Upper lobe of right lung (tissue), 1 donor: Measurements from ENCODE around the gene PDILT. TPM values are rescaled to one million over a fixed set of nuclear protein-coding genes. Genes with fewer than 3 reads are reported as not detected.
"Not testable (repeated sequence)": the region's sequence is repeated elsewhere in the genome, so short reads cannot be mapped to it uniquely, and the experiment has no call there.

Source experiments
- ATAC-seq: fragments of 200-7000 bp; cut with Tn5 transposase; one replicate; pipeline ENCODE4 v1.9.1; 2020; ENCODE audit warnings: mild to moderate bottlenecking, moderate library complexity
- DNase-seq: peaks from one replicate; pipeline ENCODE4 v3.0.0-alpha.2; 2020
- H3K27ac ChIP-seq: fragments of 200-600 bp; one replicate; pipeline ENCODE4 v1.8.0; 2022
- H3K27me3 ChIP-seq: fragments of 200-600 bp; one replicate; pipeline ENCODE4 v1.8.0; 2022; ENCODE audit warnings: mild to moderate bottlenecking
- H3K36me3 ChIP-seq: fragments of 200-600 bp; one replicate; pipeline ENCODE4 v1.8.0; 2022
- H3K4me1 ChIP-seq: fragments of 200-600 bp; one replicate; pipeline ENCODE4 v1.8.0; 2022
- H3K4me3 ChIP-seq: fragments of 200-600 bp; one replicate; pipeline ENCODE4 v1.8.0; 2022; ENCODE audit warnings: mild to moderate bottlenecking
- H3K9me3 ChIP-seq: fragments of 200-600 bp; one replicate; pipeline ENCODE4 v1.8.0; 2022
- intact Hi-C: fragments of 100-400 bp; cut with DNase I; formaldehyde crosslinking; loops from one replicate; pipeline ENCODE4 v1.11.0; 2022
- total RNA-seq: library from RNA; stranded (reverse); fragmentation: NEBNext Ultra II Directional; extraction: Animal tissue kit (Norgen Biotek cat#: 25700); gene quantifications from one replicate; pipeline ENCODE4 v1.2.1, GENCODE V29; 2021
- TF ChIP-seq, protein P1 (sequence below): fragments of 200-600 bp; IDR thresholded peaks from one replicate; pipeline ENCODE4 v1.8.0; 2022; ENCODE audit warnings: antibody characterized with exemption
- donor health status: DM: no; HTN: yes; CAD: no; lungs with severe emphysema.

The PDILT gene
- total RNA-seq, 1 donor from 2014 or later = not detected

DNA sequence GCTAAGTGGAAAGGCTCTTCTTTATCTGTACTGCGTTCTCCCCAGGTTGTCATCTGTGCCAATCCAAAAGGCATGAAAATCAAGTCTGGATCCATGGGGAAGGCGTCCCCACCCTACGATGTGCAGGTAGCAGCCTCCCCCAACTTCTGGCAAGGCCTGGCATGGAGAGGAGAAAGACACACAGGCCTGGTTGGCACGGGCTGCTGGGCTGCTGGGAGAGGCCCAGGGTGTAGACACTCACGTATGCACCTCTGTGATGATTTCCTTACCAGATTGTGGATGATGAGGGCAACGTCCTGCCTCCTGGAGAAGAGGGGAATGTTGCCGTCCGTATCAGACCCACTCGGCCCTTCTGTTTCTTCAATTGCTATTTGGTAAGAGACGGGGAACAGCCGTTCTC, 26.4 kb upstream of the PDILT start:
- Histone ChIP-seq H3K27ac (no peak overlapping the region), H3K4me3 (no peak overlapping the region), H3K27me3 (no peaks in the 10 kb centered on the region), H3K9me3 (no peaks in the 10 kb centered on the region), H3K4me1 (no peaks in the 10 kb centered on the region), H3K36me3 (no peaks in the 10 kb centered on the region)
- ATAC-seq = no peak
- intact Hi-C loops = no loop called here
- TF ChIP-seq, protein P1, sequence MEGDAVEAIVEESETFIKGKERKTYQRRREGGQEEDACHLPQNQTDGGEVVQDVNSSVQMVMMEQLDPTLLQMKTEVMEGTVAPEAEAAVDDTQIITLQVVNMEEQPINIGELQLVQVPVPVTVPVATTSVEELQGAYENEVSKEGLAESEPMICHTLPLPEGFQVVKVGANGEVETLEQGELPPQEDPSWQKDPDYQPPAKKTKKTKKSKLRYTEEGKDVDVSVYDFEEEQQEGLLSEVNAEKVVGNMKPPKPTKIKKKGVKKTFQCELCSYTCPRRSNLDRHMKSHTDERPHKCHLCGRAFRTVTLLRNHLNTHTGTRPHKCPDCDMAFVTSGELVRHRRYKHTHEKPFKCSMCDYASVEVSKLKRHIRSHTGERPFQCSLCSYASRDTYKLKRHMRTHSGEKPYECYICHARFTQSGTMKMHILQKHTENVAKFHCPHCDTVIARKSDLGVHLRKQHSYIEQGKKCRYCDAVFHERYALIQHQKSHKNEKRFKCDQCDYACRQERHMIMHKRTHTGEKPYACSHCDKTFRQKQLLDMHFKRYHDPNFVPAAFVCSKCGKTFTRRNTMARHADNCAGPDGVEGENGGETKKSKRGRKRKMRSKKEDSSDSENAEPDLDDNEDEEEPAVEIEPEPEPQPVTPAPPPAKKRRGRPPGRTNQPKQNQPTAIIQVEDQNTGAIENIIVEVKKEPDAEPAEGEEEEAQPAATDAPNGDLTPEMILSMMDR = no peak
- DNase-seq = no peak

DNA sequence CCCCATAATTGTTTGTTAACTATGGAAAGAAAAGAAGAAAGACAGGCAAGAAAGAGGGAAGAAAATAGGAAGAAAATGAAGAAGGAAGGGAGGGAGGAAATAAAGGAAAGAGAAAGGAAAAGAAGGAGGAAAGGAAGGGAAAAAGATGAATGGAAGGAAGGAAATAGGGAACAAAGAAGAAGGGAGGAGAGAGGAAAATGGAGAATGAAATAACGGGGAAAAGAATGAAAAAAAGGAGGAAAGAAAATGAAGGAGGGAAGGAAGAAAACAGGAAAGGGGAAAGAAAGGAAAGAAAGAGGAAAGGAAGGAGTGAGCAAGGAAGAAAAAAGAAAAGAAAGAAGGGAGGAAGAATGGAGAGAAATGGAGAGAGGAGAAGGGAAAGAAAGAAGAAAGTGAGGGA, 25.9 kb upstream of the PDILT start:
- H3K9me3 ChIP-seq, H3K27me3 ChIP-seq, H3K4me3 ChIP-seq, ATAC-seq, H3K27ac ChIP-seq, H3K4me1 ChIP-seq, DNase-seq, intact Hi-C loops, H3K36me3 ChIP-seq: not testable (repeated sequence)

DNA sequence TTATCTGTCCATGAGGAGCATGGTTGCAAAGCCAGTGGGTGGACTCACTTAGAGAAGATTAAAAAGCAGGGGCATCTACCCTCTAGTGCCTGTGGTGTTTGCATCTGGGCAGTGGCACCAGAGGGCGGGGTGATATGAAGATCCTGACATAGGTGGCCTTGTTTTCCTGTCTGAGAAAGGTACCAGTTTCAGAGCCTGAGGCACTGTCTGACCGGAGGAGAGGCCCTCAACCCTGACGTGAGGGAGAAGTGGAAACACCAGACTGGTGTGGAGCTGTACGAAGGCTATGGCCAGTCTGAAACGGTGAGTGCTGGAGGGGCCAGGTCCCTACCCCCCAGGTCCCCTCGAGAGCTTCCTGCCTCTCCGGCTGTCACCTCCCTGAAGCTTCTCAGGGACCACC, 25.0 kb upstream of the PDILT start:
- DNase-seq, ATAC-seq, H3K9me3 ChIP-seq, H3K4me3 ChIP-seq, intact Hi-C loops, H3K27ac ChIP-seq, H3K4me1 ChIP-seq, H3K36me3 ChIP-seq, H3K27me3 ChIP-seq: not testable (repeated sequence)

DNA sequence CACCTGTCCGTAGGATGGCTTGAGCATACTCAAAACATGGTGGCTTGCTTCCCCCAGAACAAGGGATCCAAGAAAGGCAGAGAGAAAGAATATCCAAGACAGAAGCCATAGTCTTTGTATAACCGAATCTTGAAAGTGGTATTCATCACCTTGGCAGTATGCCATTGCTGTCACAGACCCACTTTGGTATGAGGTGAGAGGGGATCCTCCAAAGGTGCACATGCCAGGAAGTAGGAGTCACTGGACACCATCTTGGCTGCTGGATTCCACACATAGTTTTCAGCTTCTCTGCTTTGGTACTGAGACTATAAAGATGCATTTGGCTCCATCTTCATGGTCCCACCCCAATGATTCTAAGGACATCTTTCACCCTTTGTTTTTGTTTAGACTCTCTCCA, 22.9 kb upstream of the PDILT start:
- not testable (repeated sequence) for H3K27ac ChIP-seq, ATAC-seq, H3K27me3 ChIP-seq

DNA sequence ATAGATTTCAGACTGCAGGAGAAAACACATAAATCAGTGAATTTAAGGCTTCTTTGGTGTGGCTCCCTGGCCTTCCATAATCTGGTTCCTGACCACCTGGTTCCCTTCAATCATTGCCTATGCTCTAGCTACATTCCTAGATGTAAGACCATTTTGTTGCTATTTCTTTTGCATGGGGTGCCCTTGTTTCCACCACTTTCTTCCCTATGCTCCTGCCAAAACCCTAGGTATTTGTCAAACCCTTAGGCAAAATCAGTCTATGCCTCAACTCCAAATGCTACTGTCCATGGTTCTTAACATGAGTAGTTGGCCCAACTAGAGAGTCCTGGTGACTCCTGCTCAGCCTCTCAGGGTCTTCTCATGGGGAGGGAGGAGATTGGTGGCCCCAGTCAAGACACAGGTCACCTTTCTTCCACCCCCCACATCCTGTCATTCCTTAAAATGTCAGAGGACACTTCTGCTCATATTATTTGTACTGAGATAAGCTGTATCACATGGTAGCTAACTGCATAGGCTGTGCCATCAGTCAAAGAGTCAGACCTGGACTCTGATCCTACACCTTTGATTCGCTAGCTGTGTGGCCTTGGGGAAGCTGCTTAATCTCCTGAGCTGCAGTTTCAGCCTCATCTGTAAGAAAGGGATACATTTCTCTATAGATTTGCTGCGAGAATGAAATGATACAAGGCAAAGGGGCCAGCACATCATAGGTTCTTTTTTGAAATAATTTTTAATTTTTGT, 19.8 kb upstream of the PDILT start:
- TF ChIP-seq, protein P1 = no peak
- Histone ChIP-seq H3K27me3 (no peaks in the 10 kb centered on the region), H3K9me3 (no peaks in the 10 kb centered on the region), H3K27ac (no peak overlapping the region), H3K36me3 (no peaks in the 10 kb centered on the region), H3K4me3 (no peak overlapping the region), H3K4me1 (no peaks in the 10 kb centered on the region)
- DNase-seq (no peak), ATAC-seq (no peak)
- intact Hi-C loops = no loop called here

More for the DNA sequence above, 22.9 kb upstream of the PDILT start:
- intact Hi-C loops, H3K9me3 ChIP-seq, H3K4me3 ChIP-seq, DNase-seq, H3K36me3 ChIP-seq, H3K4me1 ChIP-seq: not testable (repeated sequence)

DNA sequence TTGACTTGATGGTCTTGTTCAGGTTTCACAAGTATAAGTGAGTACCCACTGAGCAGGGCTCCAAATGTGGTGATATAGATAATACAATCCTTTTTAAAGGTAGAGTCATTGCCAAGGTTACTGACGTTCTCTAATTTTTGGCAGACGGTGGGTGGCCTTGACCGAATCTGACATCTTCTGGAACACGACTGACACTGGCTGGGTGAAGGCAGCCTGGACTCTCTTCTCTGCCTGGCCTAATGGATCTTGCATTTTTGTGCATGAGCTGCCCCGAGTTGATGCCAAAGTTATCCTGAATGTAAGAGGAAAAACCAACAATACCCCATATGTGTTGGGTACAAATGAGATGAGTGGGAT, 19.2 kb upstream of the PDILT start:
- ATAC-seq = not testable (repeated sequence)

DNA sequence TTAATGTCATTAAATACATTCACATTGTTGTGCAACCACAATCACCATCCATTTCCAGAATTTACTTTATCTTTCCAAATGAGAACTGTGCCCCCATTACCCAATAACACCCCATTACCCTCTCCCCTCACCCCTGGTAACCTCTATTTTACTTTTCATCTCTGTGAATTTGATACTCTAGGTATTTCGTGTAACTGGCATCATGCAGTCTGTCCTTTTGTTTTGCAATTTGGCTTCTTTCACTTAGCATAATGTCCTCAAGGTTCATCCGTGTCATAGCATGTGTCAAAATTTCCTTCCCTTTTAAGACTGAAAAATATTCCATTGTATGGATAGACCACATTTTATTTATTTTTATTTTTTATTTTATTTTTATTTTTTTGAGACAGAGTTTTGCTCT, 17.2 kb upstream of the PDILT start:
- H3K36me3 ChIP-seq, H3K27ac ChIP-seq, DNase-seq, H3K4me1 ChIP-seq, ATAC-seq, H3K9me3 ChIP-seq, intact Hi-C loops, H3K4me3 ChIP-seq, H3K27me3 ChIP-seq: not testable (repeated sequence)

More for the DNA sequence above, 19.2 kb upstream of the PDILT start:
- H3K4me3 ChIP-seq, H3K36me3 ChIP-seq, DNase-seq, H3K27ac ChIP-seq, H3K27me3 ChIP-seq, H3K4me1 ChIP-seq, H3K9me3 ChIP-seq, intact Hi-C loops: not testable (repeated sequence)

DNA sequence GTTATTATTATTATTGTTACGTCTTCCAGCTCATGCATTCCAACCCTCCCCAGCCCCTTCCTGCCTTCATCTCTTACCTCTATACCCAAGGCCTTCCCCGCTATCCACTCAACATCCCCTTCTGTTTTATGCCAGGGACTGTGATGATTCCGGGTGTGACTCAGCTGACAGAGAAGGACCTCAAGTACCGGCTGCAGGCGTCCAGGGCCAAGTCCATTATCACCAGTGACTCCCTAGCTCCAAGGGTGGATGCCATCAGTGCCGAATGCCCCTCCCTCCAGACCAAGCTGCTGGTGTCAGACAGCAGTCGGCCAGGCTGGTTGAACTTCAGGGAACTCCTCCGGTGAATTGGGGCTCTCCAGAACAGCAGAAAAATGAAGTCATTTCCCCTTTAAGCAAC, 14.6 kb upstream of the PDILT start:
- ATAC-seq, intact Hi-C loops, DNase-seq, H3K27me3 ChIP-seq, H3K9me3 ChIP-seq, H3K27ac ChIP-seq, H3K36me3 ChIP-seq, H3K4me3 ChIP-seq, H3K4me1 ChIP-seq: not testable (repeated sequence)

DNA sequence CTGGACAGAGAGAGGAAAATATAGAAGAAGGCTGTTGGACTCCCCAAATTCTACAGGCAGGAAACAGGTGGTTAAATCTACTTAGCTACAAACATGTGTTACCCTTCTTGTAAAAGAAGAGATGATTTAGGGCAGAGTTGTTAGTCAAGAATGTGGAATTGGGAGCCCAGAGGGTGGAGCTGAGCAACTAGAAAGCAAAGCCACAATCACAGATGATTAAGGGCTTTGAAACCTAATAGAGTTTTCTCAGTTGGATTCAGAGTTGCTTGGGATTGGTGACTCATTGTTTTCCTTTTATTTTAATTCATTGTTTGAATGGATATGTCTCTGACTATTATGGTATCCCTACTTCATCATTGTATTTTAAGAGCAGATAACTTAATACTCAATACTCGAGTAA, 11.0 kb upstream of the PDILT start:
- no peaks in the 10 kb centered on the region for H3K4me1 ChIP-seq
- ATAC-seq (no peak), DNase-seq (no peak)
- TF ChIP-seq, protein P1 = no peak
- no peak overlapping the region for H3K4me3 ChIP-seq
- intact Hi-C loops = no loop called here
- no peaks in the 10 kb centered on the region for H3K36me3 ChIP-seq
- H3K27me3 ChIP-seq = no peaks in the 10 kb centered on the region
- H3K9me3 ChIP-seq = peaks cover 4% of the 10 kb centered on the region
- H3K27ac ChIP-seq = no peak overlapping the region
